ENCODE data around the gene MT2A.

MT2A gene

GRCh38 chr16:56639045-56639444 lies 30.7 kb downstream of the MT2A start:
- DNase-seq, result no peak

DNA sequence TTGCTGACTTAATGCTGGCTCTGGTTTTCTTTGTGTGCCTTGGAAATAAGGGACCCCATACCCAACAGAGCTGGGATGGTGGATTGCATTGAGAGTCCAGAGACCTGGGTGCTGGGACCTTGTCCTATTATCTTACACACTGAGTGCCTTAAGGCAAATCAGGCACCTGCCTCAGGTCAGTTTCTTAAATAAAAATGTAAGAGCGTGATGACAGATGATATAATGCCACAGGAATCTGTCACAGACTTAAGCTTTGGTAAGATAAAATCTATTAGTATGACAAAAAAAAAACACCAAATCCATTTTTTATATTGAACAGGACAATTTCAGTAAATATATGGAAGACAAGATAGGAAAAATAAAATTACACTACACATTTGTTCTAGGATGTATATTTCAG lies 31.7 kb downstream of the MT2A start:
- DNase-seq, result no peak

DNA sequence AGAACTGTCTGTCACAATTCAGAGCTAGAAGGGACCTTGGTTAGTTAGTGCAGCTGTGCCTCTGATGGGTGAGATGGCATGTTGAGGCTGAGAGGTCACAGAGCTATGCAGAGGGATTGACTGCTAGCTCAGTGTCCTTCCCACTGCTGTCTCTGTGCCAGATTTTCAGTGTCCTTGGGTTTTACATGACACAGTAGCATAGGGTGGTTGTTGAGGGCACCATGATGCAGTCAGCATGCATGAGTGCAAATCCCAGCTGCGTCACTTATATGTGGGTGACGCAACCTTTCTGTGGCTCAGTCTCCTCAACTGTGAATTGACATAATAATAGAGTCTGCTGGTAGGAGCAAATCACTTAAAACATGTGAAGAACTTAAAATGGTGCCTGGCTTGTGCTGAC lies 32.8 kb downstream of the MT2A start:
- no peak for DNase-seq

GRCh38 chr16:56643080-56643778 lies 34.8 kb downstream of the MT2A start:
- DNase-seq, result no peak

- DNase-seq, result no peak
Observed at GRCh38 chr16:56643833-56644232, 35.4 kb downstream of the MT2A start.

DNA sequence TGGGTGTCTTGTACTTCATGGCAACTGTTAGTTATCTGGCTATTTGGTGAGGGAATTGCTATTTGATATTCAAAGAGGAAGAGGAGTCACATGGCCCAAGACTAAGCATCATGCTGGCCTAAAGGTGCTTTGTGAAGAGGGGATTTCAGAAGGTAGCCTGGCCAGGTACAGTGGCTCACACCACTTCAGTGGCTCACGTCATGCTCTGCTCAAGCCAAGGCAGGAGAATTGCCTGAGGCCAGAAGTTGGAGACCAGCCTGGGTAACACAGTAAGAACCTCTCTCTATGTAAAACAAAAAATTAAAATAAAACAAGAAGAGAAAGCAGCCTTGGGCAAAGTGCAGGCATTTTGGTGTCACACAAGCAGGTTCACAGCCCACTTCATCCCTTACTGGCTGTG lies 36.9 kb downstream of the MT2A start:
- no peak for DNase-seq

- no peak for DNase-seq
Observed at GRCh38 chr16:56645838-56646237, 37.5 kb downstream of the MT2A start.

GRCh38 chr16:56647641-56648431 lies 39.5 kb downstream of the MT2A start:
- no peak for DNase-seq

DNA sequence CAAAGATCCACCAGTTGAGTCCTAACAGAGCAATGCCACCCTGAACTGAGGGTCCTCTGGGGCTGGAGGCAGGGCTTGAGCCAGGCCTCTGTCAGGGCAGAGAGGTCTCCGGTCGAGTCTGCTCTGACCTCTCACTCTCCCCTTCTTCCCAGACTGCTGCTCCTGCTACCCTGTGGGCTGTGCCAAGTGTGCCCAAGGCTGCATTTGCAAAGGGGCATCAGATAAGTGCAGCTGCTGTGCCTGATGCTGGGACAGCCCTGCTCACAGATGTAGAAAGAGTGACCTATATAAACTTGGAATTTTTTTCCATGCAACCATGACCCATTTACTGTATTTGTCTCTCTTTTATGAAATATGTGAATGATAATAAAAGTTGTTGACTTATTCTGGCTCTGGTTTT lies 40.9 kb downstream of the MT2A start:
- no peak for DNase-seq

DNA sequence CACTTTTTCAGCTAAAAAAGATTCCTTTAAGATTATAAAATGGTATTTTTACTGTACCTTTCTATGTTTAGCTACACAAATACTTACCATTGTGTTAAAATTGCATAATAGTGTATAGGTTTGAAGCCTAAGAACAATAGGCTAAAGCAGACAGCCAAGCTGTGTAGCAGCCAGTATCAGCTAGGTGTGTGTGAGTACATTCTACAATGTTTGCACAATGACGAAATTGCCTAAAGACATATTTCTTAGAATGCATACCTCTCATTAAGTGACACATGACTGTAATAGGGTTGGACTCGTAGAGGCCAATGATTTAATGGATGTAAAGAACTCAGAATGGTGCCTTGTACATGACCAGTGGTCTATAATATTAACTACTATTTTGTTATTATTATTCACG lies 41.4 kb downstream of the MT2A start:
- no peak for DNase-seq

DNA sequence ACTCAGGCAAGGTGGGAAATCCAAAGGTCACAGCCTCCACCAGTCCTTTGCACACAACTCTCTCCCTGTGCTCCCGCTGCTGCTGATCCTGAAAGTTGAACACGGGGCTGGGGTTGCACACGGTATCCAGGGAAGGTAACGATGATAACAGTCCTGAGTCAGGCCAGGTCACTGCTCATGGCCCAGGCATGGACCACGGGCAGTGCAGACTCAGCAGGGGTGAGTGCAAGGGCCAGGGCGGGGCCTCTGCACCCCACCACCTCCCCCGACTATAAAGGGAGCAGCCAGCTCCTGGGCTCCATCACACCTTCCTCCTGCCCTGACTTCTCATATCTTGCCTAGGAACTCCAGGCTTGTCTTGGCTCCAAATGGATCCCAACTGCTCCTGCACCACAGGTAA lies 43.2 kb downstream of the MT2A start, which contains the start of gene MT1B:
TSS of gene MT1B (plus strand) at position 301 of the 400 bp plus-strand sequence. CDS start at position 369, 68 bp downstream.
- no peak for DNase-seq

DNA sequence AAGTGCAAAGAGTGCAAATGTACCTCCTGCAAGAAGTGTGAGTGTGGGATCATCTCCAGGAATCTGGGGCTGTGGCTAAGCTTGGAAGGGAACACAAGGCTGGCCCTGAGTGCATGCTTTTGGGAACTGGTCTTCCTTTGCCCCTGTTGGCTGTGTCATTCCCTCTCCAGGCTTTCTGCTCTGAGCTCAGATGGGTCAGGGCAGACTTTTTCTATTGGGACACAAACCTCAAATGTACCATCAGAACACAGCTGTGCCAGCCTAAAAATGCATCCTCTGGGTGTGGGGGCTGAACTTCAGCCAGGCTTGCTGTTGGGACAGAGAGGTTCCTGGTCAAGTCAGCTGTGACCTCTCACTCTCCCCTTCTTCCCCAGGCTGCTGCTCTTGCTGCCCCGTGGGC lies 44.2 kb downstream of the MT2A start:
- DNase-seq, result no peak

DNA sequence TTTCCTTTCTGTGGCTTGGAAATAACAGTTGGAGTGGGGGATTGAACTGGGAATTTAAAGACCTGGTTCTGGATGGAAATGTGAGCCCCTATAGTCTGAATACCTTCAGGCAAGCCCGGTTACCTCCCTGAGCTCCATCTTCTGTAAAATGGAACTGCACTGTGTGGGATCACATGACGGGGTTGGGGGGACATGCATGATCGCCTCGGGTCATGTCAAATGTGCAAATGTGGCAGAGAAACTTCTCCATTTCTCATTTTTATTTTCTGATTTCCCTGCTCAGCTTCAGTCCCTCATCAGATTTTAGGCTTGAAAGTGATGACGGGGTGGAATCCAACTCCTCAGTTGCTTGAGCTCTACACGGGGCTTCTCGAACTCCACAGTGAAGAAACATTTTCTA lies 44.8 kb downstream of the MT2A start:
- DNase-seq, result no peak

DNA sequence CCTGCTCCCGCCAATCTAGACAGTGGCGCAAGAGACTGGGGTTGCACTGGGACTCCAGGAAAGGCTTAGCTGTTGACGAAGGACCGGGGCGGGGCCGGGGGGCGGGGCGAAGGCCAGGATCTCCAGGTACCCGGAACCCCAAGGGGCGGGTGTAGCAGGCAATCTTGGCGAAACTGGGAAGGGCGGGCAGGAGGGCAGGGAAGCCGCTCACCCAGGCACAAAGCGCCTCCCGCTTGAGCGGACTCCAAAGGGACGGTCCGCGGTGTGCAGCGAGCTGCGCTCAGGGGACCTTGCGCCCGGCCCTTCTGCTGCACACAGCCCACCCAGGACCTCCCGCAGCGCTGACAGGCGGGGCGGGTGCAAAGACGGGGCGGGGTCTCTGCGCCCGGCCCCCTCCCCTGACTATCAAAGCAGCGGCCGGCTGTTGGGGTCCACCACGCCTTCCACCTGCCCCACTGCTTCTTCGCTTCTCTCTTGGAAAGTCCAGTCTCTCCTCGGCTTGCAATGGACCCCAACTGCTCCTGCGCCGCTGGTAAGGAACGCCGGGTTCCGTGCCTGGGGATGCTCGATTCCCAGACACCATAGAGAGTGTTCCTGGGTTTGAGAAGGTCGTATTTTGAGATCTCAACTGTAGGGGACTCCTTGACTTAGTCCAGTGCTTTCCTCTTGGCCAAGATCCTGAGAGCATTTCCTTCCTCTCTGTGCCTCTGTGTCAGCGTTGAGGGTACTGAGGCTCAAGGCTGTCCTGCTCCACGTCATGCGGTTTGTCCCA lies 49.4 kb downstream of the MT2A start, which contains the start of gene MT1F:
TSS of gene MT1F (plus strand) at position 405 of the 772 bp plus-strand sequence. CDS start at position 505, 100 bp downstream.
- DNase-seq, result peak; percentile 85

DNA sequence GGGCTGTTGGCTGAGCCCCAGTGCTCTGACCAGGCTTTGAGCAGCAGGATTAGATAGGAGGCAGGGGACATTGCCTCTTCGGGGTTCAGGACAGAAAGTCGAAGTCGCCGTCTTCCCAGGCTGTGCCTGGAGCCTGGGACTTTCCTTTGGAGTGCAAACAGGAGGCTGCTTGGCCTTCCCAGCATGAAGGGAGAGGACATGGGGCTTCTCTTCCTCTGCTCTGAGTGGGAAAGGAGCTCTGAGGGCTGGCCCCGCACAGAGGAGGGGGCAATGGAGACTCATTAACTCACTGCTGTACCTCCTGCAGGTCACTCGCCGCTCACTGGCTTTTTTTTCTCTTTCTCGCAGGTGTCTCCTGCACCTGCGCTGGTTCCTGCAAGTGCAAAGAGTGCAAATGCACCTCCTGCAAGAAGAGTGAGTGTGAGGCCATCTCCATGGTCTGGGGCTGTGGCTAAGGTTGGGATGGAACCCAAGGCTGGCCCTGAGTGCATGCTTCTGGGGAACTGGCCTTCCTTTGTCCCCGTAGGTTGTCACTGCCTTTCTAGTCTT lies 50.0 kb downstream of the MT2A start:
- DNase-seq, result no peak

All from retina (tissue), 1 donor.